Measurements from ENCODE around the gene CD86.

- TF ChIP-seq YY1 (IDR thresholded peaks at IDR 0.05) (no peak), ATF3 (IDR thresholded peaks at IDR 0.05) (no peak), MAX (IDR thresholded peaks at IDR 0.05) (no peak), SP1 (IDR thresholded peaks at IDR 0.05) (no peak), GABPA (IDR thresholded peaks at IDR 0.05 in 1 of 2, conservative IDR thresholded peaks at IDR 0.05 in 1 of 2) (no peak), ZBTB33 (IDR thresholded peaks at IDR 0.05) (no peak), CTCF (IDR thresholded peaks at IDR 0.05; ENCODE audit: low read depth, low read length, missing input control) (no peak), RAD21 (IDR thresholded peaks at IDR 0.05) (no peak), TAF1 (conservative IDR thresholded peaks at IDR 0.05) (no peak), JUND (IDR thresholded peaks at IDR 0.05) (no peak), REST (IDR thresholded peaks at IDR 0.05) (no peak)
These were observed 3.1 kb downstream of the CD86 start for GRCh38 chr3:122058294-122058693.

All from liver (tissue), 3 donors.